Mucosa of gallbladder (tissue), 1 donor: ENCODE measurements around the gene TWIST2. TPM values are rescaled to one million over a fixed set of nuclear protein-coding genes. Genes with fewer than 3 reads are reported as not detected.

Experiments used
- DNase-seq: peaks from one replicate; pipeline ENCODE4 v3.0.0-alpha.2; 2020; ENCODE audit warnings: low spot score
- total RNA-seq: library from RNA; stranded (reverse); gene quantifications from one replicate; pipeline ENCODE4 v1.2.1, GENCODE V29; 2021
- donor health status: DM: no; HTN: no; CAD: no.

The TWIST2 gene
- total RNA-seq, 1 donor from 2014 or later = 5.9 TPM

DNA sequence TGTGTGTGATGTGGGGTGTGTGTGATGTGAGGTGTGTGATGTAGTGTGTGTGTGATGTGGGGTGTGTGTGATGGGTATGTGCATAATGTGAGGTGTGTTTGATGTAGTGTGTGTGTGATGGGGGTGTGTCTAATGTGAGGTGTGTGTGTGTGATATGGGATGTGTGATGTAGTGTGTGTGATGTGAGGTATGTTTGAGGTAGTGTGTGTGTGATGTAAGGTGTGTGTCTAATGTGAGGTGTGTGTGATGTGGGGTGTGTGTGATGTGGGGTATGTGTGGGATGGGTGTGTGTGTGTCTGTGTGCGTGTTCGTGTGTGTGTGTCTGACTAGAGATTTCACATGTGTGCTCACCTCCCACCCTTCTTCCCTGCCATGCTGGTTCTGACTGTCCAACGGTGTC is 56.3 kb downstream of the TWIST2 start:
- no peak for DNase-seq

DNA sequence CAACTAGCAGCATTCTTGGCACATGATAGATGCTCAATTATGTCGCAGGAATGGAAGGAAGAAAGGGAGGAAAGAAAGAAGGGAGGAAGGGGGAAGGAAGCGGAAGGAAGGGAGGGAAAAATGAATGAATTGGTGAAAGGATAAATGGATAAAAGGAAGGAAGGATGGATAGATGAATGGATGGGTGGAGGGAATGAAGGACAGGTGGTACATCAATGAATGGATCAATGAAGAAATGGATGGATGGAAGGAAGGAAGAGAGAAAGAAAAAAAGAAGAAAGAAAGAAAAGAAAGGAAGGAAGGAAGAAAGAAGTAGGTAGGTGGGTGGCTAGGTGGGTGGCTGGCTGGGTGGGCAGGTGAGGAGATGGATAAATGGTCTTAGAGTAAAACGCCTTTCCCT is 56.8 kb downstream of the TWIST2 start:
- DNase-seq = no peak

GRCh38 chr2:238905224-238905623 is 57.3 kb downstream of the TWIST2 start:
- no peak for DNase-seq

DNA sequence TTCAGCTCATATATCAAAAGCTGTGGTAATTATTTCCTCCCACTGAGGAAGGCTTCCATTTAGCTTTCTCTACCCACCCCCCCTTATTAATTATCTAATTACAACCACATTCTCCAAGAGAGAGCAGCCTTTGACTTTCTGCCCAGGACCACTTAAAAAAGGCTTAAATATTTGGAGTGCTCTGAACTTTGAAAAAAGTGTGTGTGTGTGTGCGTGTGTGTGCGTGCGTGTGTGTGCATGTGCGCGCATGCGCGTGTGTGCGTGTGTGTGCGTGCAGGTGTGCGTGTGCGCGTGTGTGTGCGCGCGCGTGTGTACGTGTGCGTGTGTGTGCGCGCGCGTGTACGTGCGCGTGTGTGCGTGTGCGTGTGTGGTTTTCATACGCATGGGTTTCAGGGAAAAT is 57.8 kb downstream of the TWIST2 start:
- no peak for DNase-seq

GRCh38 chr2:238906254-238906935 is 58.5 kb downstream of the TWIST2 start:
- no peak for DNase-seq

DNA sequence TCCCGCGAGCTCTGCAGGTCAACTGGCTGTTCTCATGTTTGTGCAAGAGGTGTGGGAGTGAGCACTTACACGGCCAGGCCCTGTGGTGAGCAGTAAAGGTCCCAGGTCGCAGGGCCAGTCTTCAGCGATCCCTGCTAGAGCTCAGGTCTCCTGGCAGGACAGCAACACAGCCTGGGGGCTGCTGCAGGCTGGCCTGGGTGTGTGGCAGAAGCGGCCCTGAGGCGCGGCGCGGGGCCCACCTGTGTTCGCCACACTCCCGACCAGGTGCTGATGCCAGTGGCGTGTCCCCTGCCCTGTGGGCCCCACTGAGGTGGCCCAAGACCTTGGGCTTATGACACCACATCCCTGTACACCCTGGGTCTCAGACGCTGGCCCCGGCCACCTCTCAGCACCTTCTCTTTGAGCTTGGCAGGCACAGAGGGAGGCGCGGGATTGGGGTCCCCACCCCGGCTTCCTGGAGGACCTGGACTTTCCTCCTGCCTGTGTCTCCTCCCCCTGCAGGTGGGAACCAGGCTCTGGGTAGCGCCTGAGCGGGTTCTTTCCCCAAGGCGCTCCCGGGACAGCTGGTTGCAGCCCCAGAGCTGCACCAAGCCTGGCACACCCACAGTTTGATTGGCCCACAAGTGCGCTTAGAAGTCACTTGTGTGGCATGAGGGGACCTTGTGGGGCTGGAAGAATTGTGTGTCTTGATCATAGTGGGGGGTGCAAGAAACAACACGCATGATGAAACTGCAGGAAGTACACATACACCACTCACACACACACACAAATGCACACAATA is 59.2 kb downstream of the TWIST2 start:
- no peak for DNase-seq

- no peak for DNase-seq
These were observed 59.9 kb downstream of the TWIST2 start for GRCh38 chr2:238907717-238908173.

GRCh38 chr2:238908960-238909951 is 61.4 kb downstream of the TWIST2 start:
- DNase-seq = no peak

GRCh38 chr2:238910751-238911351 is 63.0 kb downstream of the TWIST2 start:
- DNase-seq = peak; percentile 80

DNA sequence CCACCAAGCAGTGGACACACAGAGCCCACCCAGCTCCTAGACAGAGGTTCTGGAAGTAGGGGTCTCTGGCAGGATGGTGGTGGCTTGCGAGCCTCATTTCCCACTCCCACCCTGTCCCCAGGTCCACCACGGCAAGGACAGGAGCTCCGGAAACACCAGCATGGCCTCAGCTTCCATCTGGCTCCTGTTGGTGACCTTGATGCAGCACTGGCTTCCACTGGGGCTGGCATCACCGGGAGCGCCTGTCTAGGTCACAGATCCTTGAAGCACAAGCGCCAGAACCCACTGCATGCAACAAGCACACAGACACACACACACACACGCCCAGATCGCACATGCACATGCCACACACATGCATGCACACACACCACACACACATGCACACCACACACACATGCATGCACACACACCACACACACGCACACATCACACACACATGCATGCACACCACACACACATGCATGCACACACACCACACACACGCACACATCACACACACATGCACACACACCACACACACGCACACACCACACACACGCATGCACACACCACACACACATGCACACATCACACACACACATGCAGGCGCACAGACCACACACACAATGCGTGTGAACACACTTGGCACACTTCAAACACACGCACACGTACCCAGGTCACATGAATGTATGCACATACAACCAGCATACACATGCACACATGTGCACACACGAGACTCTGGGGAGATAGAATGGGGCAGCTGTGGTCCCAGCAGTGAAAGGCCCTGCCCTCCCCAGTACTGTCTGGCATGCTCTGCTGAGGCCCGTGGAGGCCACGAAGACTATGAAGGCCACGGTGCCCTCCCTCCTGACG is 63.7 kb downstream of the TWIST2 start:
- no peak for DNase-seq

GRCh38 chr2:238912228-238912915 is 64.5 kb downstream of the TWIST2 start:
- no peak for DNase-seq

- DNase-seq = no peak
These were observed 65.3 kb downstream of the TWIST2 start for GRCh38 chr2:238912916-238913875.

GRCh38 chr2:238913931-238914647 is 66.2 kb downstream of the TWIST2 start:
- no peak for DNase-seq

DNA sequence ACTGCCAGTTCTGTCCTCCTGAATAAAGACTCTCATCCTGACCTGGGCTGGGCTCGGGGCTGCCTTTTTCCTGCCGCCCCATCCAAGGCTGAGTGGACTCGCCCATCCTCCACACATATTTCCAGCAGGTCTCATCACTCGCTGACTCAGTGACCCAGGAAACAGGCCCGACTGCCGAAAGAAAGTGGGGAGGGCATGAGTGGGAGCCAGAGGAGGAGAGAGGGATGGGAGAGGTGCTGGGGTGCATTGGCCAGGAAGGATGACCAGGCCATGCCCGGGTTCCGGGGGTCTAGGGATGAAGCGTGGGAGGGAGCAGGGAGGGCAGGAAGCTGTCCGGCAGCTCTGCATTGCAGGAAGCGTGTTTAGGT is 66.7 kb downstream of the TWIST2 start:
- no peak for DNase-seq

- no peak for DNase-seq
These were observed 67.3 kb downstream of the TWIST2 start for GRCh38 chr2:238915196-238915595.

DNA sequence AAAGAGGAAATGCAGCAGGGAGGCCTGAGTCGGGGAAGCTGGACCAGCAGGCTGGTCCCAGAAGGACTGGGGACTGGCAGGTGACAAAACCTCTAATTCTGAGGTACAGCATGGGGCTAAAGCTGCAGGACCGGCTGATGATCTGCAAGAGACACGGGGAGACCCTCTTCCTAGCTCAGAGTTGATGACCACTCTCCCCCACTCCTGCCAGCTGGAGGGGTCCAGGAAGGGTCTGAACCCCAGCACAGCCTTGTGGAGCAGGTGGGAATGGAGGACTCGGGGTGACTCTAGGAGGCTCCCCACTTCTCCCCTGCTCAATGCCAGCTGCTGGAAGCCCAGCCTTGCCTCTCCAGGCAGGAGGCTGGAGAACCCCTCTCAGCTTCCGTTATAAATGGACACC is 67.7 kb downstream of the TWIST2 start:
- no peak for DNase-seq

- no peak for DNase-seq
These were observed 68.4 kb downstream of the TWIST2 start for GRCh38 chr2:238916176-238916874.
